Psoas muscle (tissue), 8 donors: ENCODE measurements around the gene BNIP2. TPM values are rescaled to one million over a fixed set of nuclear protein-coding genes. Genes with fewer than 3 reads are reported as not detected.

ENCODE experiments used
- ATAC-seq, 4 donors: fragments of 200-7000 bp; cut with Tn5 transposase; one replicate each; pipeline ENCODE4 v1.9.1; 2020; ENCODE audit warnings: moderate library complexity in 3 of 4, mild to moderate bottlenecking in 2 of 4
- DNase-seq, 2 donors: peaks; one replicate each; pipeline ENCODE4 v3.0.0-alpha.2; 2020
- H3K27ac ChIP-seq: fragments of 200-600 bp; one replicate; pipeline ENCODE4 v1.8.0; 2022
- H3K27me3 ChIP-seq, 3 donors: fragments of 200-600 bp in 1 of 3; one replicate each; pipeline versions ENCODE4 v1.6.1 to v1.8.0; 2013 to 2022; ENCODE audit warnings: low read length in 2 of 3, mild to moderate bottlenecking in 2 of 3, moderate library complexity in 1 of 3; ENCODE audit not compliant: insufficient read depth in 3 of 3
- H3K36me3 ChIP-seq, 2 donors: fragments of 200-600 bp in 1 of 2; one replicate each; pipeline versions ENCODE4 v1.6.1 to v1.8.0; 2013 to 2022; ENCODE audit warnings: low read depth in 1 of 2, mild to moderate bottlenecking in 1 of 2, moderate library complexity in 1 of 2; ENCODE audit not compliant: insufficient read depth in 1 of 2
- H3K4me1 ChIP-seq: fragments of 200-600 bp; one replicate; pipeline ENCODE4 v1.8.0; 2022
- H3K4me3 ChIP-seq: fragments of 200-600 bp; one replicate; pipeline ENCODE4 v1.8.0; 2022; ENCODE audit warnings: mild to moderate bottlenecking
- H3K9me3 ChIP-seq: fragments of 200-600 bp; one replicate; pipeline ENCODE4 v1.8.0; 2022
- WGBS, 3 donors: extraction: QIAGEN DNeasy Blood & Tissue Kit; methylation state at CpG; one replicate each; pipeline versions ENCODE4 v1.1.6 to v1.1.7; 2013; 5-methylcytosine and 5-hydroxymethylcytosine counted together
- intact Hi-C, 2 donors: fragments of 100-400 bp; cut with DNase I; formaldehyde crosslinking; loops; one replicate each; pipeline versions ENCODE4 v1.11.0 to v1.14.2; 2022
- polyA plus RNA-seq, 3 donors: library from polyadenylated mRNA; stranded (reverse); fragments of 200-250 nt; gene quantifications; one replicate each; pipeline ENCODE4 v1.2.3, GENCODE V29; 2013
- total RNA-seq, 4 donors: library from RNA; stranded (reverse); fragmentation: NEBNext Ultra II Directional in 2 of 4; extraction: Animal tissue kit (Norgen Biotek cat#: 25700) in 2 of 4; gene quantifications; one replicate each; pipeline versions ENCODE4 v1.2.1 to v1.2.4, GENCODE V29; 2021 to 2023
- TF ChIP-seq, protein P1 (sequence below): fragments of 200-600 bp; IDR thresholded peaks from one replicate; pipeline ENCODE4 v1.8.0; 2022; ENCODE audit warnings: antibody characterized with exemption
- donor health status: healthy with polysubstance abuse.
- donor health status: DM: no; HTN: no; CAD: no; lungs with moderate emphysema.
- donor health status: Bipolar disorder and iron deficiency.
- donor health status: healthy.
- donor health status: DM: yes; HTN: yes; CAD: no.
- donor health status: DM: no; HTN: no; CAD: no.
- donor health status: DM: no; HTN: no; CAD: no.
- donor health status: DM: yes; HTN: yes; CAD: no.

The BNIP2 gene
- total and polyA plus RNA-seq, 7 donors = 39.0 to 100 (median 73.8) TPM

DNA sequence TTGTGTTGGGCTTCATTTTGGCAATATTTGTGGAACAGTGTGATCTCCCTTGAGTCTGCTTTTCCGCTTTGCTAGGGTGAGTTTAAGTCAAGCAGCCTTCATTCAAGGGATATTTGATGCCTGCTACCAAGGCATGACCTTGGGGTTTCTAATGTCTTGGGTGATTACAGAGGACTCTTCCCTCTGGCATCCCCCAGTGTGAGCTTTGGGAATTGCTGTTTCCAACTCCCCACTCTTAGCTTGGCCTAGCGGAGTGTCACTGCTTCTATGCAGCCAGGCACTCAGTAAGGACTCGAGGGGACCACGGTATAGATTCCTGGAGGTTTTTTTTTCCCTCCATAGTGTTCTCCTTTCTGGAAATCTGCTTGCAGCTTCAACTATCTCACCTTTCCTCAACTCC, 56.4 kb downstream of the BNIP2 start:
- DNase-seq = no peak
- intact Hi-C loops = no loop called here
- Histone ChIP-seq H3K27ac (no peak overlapping the region), H3K27me3 (no peaks in the 10 kb centered on the region), H3K36me3 (peaks cover 0 to 5% of the 10 kb centered on the region in 2 donors), H3K9me3 (no peaks in the 10 kb centered on the region), H3K4me1 (no peaks in the 10 kb centered on the region), H3K4me3 (no peak overlapping the region)
- TF ChIP-seq, protein P1, sequence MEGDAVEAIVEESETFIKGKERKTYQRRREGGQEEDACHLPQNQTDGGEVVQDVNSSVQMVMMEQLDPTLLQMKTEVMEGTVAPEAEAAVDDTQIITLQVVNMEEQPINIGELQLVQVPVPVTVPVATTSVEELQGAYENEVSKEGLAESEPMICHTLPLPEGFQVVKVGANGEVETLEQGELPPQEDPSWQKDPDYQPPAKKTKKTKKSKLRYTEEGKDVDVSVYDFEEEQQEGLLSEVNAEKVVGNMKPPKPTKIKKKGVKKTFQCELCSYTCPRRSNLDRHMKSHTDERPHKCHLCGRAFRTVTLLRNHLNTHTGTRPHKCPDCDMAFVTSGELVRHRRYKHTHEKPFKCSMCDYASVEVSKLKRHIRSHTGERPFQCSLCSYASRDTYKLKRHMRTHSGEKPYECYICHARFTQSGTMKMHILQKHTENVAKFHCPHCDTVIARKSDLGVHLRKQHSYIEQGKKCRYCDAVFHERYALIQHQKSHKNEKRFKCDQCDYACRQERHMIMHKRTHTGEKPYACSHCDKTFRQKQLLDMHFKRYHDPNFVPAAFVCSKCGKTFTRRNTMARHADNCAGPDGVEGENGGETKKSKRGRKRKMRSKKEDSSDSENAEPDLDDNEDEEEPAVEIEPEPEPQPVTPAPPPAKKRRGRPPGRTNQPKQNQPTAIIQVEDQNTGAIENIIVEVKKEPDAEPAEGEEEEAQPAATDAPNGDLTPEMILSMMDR = no peak
- WGBS, 3 donors = 31 to 40% (median 39%) methylated on average over 4 of the region's 4 CpGs
- no peak for ATAC-seq

DNA sequence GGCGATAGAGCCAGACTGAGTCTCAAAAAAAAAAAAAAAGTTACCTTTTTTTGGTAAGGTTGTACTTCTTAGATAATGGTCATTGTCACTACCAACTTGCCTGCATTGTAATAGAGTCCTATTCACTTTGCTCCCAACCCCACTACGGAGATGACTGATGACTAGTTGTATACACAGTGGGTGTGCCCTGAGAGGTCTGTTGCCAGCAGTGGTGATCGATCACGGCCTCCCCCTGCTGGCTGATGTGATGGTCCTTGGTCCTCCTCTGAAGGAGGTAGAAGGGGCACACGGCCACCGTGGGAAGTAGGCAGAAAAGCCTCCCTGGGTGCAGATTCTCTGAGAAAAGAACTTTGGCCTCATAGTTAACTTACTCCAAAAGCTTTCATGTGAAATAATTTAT, 66.8 kb downstream of the BNIP2 start:
- intact Hi-C loops = no loop called here
- TF ChIP-seq, protein P1 = no peak
- no peaks in the 10 kb centered on the region for H3K4me1 ChIP-seq
- H3K27ac ChIP-seq = no peak overlapping the region
- no peak for ATAC-seq
- no peaks in the 10 kb centered on the region for H3K36me3 ChIP-seq
- H3K9me3 ChIP-seq = no peaks in the 10 kb centered on the region
- H3K4me3 ChIP-seq = no peak overlapping the region
- WGBS, 3 donors = 28 to 29% (median 29%) methylated on average over 6 of the region's 6 CpGs
- H3K27me3 ChIP-seq = peaks cover 0 to 7% (median 3%) of the 10 kb centered on the region in 3 donors
- DNase-seq = no peak

DNA sequence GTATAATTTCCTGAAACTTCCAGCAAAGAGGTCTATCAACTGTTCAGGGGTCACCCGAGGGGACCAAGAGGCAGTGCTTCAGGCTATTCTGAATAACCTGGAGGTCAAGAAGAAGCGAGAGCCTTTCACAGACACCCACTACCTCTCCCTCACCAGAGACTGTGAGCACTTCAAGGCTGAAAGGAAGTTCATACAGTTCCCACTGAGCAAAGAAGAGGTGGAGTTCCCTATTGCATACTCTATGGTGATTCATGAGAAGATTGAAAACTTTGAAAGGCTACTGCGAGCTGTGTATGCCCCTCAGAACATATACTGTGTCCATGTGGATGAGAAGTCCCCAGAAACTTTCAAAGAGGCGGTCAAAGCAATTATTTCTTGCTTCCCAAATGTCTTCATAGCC, 70.7 kb downstream of the BNIP2 start:
- DNase-seq = no peak
- no peak overlapping the region for H3K4me3 ChIP-seq
- no peaks in the 10 kb centered on the region for H3K36me3 ChIP-seq
- TF ChIP-seq, protein P1 = no peak
- H3K4me1 ChIP-seq = no peaks in the 10 kb centered on the region
- no peaks in the 10 kb centered on the region for H3K9me3 ChIP-seq
- 77 to 87% (median 81%) methylated on average over 4 of the region's 4 CpGs for WGBS, 3 donors
- ATAC-seq = no peak
- intact Hi-C loops = no loop called here
- H3K27me3 ChIP-seq = peaks cover 0 to 14% (median 3%) of the 10 kb centered on the region in 3 donors
- H3K27ac ChIP-seq = no peak overlapping the region

DNA sequence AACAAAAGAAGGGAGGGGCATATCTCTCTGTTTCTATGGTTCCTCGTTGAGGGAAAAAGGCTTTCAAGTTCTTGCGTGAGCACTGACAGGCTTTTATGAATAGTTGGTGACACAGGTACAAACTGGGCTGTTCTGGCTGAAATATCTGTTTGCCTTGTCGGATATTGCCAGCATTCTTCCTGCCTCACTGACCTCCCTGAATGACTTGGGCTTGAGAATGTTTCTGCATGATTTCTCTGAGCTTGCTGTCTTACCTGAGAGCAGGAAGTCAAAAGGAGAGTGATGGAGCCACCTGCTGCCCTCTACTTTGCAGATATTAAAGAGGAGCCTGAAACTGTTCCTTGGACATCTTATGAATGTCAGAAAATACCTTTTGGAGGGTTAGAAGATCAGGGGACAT, 72.7 kb downstream of the BNIP2 start:
- TF ChIP-seq, protein P1 = no peak
- H3K9me3 ChIP-seq = no peaks in the 10 kb centered on the region
- ATAC-seq (no peak), DNase-seq (no peak)
- intact Hi-C loops = no loop called here
- no peak overlapping the region for H3K4me3 ChIP-seq
- no peaks in the 10 kb centered on the region for H3K4me1 ChIP-seq
- H3K27ac ChIP-seq = no peak overlapping the region
- peaks cover 0 to 14% (median 3%) of the 10 kb centered on the region in 3 donors for H3K27me3 ChIP-seq
- H3K36me3 ChIP-seq = no peaks in the 10 kb centered on the region
- 69 to 76% (median 73%) methylated on average over 3 of the region's 3 CpGs for WGBS, 3 donors

DNA sequence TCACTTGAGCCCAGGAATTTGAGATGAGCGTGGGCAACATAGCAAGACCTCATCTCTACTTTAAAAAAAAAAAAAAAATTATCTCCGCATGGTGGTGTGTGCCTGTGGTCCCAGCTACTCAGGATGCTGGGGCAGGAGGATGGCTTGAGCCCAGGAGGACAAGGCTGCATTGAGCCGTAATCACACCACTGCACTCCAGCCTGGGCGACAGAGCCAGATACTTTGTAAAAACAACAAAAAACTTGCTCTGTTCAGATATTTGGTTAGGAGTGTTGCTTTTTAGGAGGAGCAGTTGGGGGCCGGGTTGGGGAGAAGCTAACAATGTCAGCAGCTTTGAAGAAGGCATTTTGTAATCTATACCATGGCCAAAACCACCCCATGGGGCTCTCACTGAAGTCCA, 73.5 kb downstream of the BNIP2 start:
- ATAC-seq (no peak), DNase-seq (no peak)
- H3K27me3 ChIP-seq = peaks cover 0 to 14% (median 3%) of the 10 kb centered on the region in 3 donors
- no peak overlapping the region for H3K27ac ChIP-seq
- H3K4me1 ChIP-seq = no peaks in the 10 kb centered on the region
- no peaks in the 10 kb centered on the region for H3K36me3 ChIP-seq
- H3K4me3 ChIP-seq = no peak overlapping the region
- TF ChIP-seq, protein P1 = no peak
- H3K9me3 ChIP-seq = no peaks in the 10 kb centered on the region
- intact Hi-C loops = no loop called here
- 82 to 84% (median 84%) methylated on average over 5 of the region's 5 CpGs for WGBS, 3 donors
